Kidney (tissue), 14 donors: ENCODE measurements around the gene FHIP2A. TPM values are rescaled to one million over a fixed set of nuclear protein-coding genes. Genes with fewer than 3 reads are reported as not detected.

Source experiments
- DNase-seq, 5 donors: peaks; one replicate each; pipeline ENCODE4 v3.0.0-alpha.2; 2013 to 2020
- FAIRE-seq: peaks from 2 replicates; lab custom pipeline; 2012; peaks lifted over from hg19 to GRCh38; lab: Jason Lieb, UNC
- H3K27ac ChIP-seq, 2 donors: one replicate each; pipeline ENCODE4 v1.7.0; 2013; ENCODE audit warnings: low read depth in 2 of 2, low read length in 2 of 2, inconsistent platforms in 1 of 2
- H3K27me3 ChIP-seq: one replicate; pipeline ENCODE4 v1.7.1; 2013; ENCODE audit warnings: low read length, inconsistent platforms; ENCODE audit not compliant: control insufficient read depth, insufficient read depth
- H3K36me3 ChIP-seq, 3 donors: one replicate each; pipeline versions ENCODE4 v1.7.0 to v1.7.1; 2013; ENCODE audit warnings: low read length in 3 of 3, control low read depth in 1 of 3, inconsistent platforms in 1 of 3; ENCODE audit not compliant: insufficient read depth in 3 of 3, control insufficient read depth in 2 of 3
- H3K4me1 ChIP-seq, 3 donors: one replicate each; pipeline versions ENCODE4 v1.7.0 to v1.7.1; 2013; ENCODE audit warnings: low read length in 3 of 3, inconsistent platforms in 1 of 3, low read depth in 1 of 3; ENCODE audit not compliant: control insufficient read depth in 2 of 3, insufficient read depth in 2 of 3
- H3K4me3 ChIP-seq, 3 donors: one replicate each; pipeline versions ENCODE4 v1.7.0 to v1.8.1; 2013; ENCODE audit warnings: low read length in 3 of 3, control low read depth in 1 of 3, inconsistent platforms in 1 of 3
- H3K9ac ChIP-seq, 3 donors: one replicate each; pipeline versions ENCODE4 v1.7.0 to v1.7.1; 2013; ENCODE audit warnings: low read length in 3 of 3, control low read depth in 1 of 3, inconsistent platforms in 1 of 3
- H3K9me3 ChIP-seq, 3 donors: one replicate each; pipeline versions ENCODE4 v1.7.0 to v1.7.1; 2013; ENCODE audit warnings: low read length in 3 of 3, control low read depth in 1 of 3, inconsistent platforms in 1 of 3; ENCODE audit not compliant: control insufficient read depth in 2 of 3, insufficient read depth in 1 of 3
- intact Hi-C: fragments of 100-400 bp; cut with DNase I; formaldehyde crosslinking; loops from one replicate; pipeline ENCODE4 v1.11.1; 2022
- polyA plus RNA-seq: library from polyadenylated mRNA; stranded (reverse); fragments of 350-450 nt; fragmentation: Illumina TruSeq; extraction: RNeasy Lipid Tissue Mini Kit (QIAGEN cat#74804); gene quantifications from one replicate; pipeline ENCODE4 v1.2.3, GENCODE V29; 2014; ENCODE audit warnings: low read depth, low replicate concordance; ENCODE audit not compliant: insufficient read depth
- total RNA-seq: library from RNA; stranded (reverse); fragmentation: NEBNext Ultra II Directional; extraction: Animal tissue kit (Norgen Biotek cat#: 25700); gene quantifications from one replicate; pipeline ENCODE4 v1.2.1, GENCODE V29; 2021
- TF ChIP-seq, protein P1 (sequence below): IDR thresholded peaks from 3 replicates; pipeline ENCODE4 v1.5.1; 2012; ENCODE audit warnings: mild to moderate bottlenecking, moderate library complexity, borderline replicate concordance; ENCODE audit not compliant: insufficient read depth; ENCODE audit errors: extremely low read depth
- donor health status: control.
- donor health status: control.
- donor health status: control.
- donor health status: control.
- donor health status: control.
- donor health status: DM: yes; HTN: yes; CAD: no.
- donor health status: Normal renal cell carcinoma (clear cell type).

FHIP2A gene
- total and polyA plus RNA-seq, 2 donors from 2014 or later, result 5.2 to 26.2 TPM

- no peak overlapping the region for H3K27ac ChIP-seq
- H3K36me3 ChIP-seq, result no peaks in the 10 kb centered on the region
- DNase-seq, result no peak
- FAIRE-seq, result no peak
- no peak overlapping the region for H3K9ac ChIP-seq
- no peaks in the 10 kb centered on the region for H3K4me1 ChIP-seq
- no peaks in the 10 kb centered on the region for H3K27me3 ChIP-seq
- no peaks in the 10 kb centered on the region for H3K9me3 ChIP-seq
- no peak overlapping the region for H3K4me3 ChIP-seq
- TF ChIP-seq, protein P1, sequence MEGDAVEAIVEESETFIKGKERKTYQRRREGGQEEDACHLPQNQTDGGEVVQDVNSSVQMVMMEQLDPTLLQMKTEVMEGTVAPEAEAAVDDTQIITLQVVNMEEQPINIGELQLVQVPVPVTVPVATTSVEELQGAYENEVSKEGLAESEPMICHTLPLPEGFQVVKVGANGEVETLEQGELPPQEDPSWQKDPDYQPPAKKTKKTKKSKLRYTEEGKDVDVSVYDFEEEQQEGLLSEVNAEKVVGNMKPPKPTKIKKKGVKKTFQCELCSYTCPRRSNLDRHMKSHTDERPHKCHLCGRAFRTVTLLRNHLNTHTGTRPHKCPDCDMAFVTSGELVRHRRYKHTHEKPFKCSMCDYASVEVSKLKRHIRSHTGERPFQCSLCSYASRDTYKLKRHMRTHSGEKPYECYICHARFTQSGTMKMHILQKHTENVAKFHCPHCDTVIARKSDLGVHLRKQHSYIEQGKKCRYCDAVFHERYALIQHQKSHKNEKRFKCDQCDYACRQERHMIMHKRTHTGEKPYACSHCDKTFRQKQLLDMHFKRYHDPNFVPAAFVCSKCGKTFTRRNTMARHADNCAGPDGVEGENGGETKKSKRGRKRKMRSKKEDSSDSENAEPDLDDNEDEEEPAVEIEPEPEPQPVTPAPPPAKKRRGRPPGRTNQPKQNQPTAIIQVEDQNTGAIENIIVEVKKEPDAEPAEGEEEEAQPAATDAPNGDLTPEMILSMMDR, result no peak
- intact Hi-C loops, result no loop called here
These were observed 10.7 kb upstream of the FHIP2A start for GRCh38 chr10:114810926-114811325.

GRCh38 chr10:114811862-114812261 lies 9.7 kb upstream of the FHIP2A start:
- Histone ChIP-seq H3K27me3 (no peaks in the 10 kb centered on the region), H3K9me3 (no peaks in the 10 kb centered on the region), H3K9ac (no peak overlapping the region), H3K27ac (no peak overlapping the region), H3K4me3 (no peak overlapping the region), H3K36me3 (no peaks in the 10 kb centered on the region), H3K4me1 (no peaks in the 10 kb centered on the region)
- DNase-seq (no peak), FAIRE-seq (no peak)
- intact Hi-C loops, result no loop called here
- TF ChIP-seq, protein P1, result no peak

DNA sequence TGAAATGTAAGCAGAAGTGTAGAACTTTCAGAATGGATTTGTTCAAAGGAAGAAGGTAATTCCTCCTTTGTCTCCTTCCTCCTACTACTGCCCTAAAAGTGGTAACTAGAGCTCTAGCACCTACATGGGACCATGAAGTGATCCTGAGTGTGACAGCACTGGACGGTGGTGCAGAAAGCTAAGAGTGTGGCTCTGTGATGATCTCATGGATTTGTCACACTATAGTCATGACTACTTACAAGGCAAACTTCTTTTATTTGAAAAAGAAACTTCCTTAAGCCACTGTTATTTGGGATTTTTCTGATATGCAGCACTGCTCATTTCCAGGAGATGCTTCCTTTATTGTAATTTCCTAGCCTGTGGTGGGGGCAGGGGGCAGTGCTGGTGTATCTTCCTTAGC lies 5.8 kb upstream of the FHIP2A start:
- no peak overlapping the region for H3K4me3 ChIP-seq
- no peaks in the 10 kb centered on the region for H3K9me3 ChIP-seq
- H3K9ac ChIP-seq, result no peak overlapping the region
- H3K27me3 ChIP-seq, result no peaks in the 10 kb centered on the region
- no peaks in the 10 kb centered on the region for H3K36me3 ChIP-seq
- intact Hi-C loops, result no loop called here
- no peak overlapping the region for H3K27ac ChIP-seq
- FAIRE-seq (no peak), DNase-seq (no peak)
- TF ChIP-seq, protein P1, result no peak
- H3K4me1 ChIP-seq, result no peaks in the 10 kb centered on the region

GRCh38 chr10:114816308-114816707 lies 5.3 kb upstream of the FHIP2A start:
- FAIRE-seq, result no peak
- no peak overlapping the region for H3K27ac ChIP-seq
- no peaks in the 10 kb centered on the region for H3K4me1 ChIP-seq
- H3K9ac ChIP-seq, result no peak overlapping the region
- no peak overlapping the region for H3K4me3 ChIP-seq
- no peaks in the 10 kb centered on the region for H3K9me3 ChIP-seq
- intact Hi-C loops, result no loop called here
- no peak for DNase-seq
- no peaks in the 10 kb centered on the region for H3K27me3 ChIP-seq
- TF ChIP-seq, protein P1, result no peak
- H3K36me3 ChIP-seq, result no peaks in the 10 kb centered on the region
